Keratinocyte (primary cell): ENCODE measurements around the gene PLB1. TPM values are rescaled to one million over a fixed set of nuclear protein-coding genes. Genes with fewer than 3 reads are reported as not detected.

Experiments used
- DNase-seq: peaks from one replicate; pipeline ENCODE4 v3.0.0-alpha.2; 2011; ENCODE audit warnings: low read depth, missing footprints, low spot score
- FAIRE-seq: peaks from 2 replicates; lab custom pipeline; 2011; peaks lifted over from hg19 to GRCh38; lab: Jason Lieb, UNC
- H2AFZ ChIP-seq: 2 replicates; pipeline ENCODE4 v1.6.0; 2012; ENCODE audit warnings: low read length, control low read depth, inconsistent platforms; ENCODE audit not compliant: control insufficient read depth
- H3K27ac ChIP-seq: 2 replicates; pipeline ENCODE4 v1.5.1; 2011; ENCODE audit warnings: low read length; ENCODE audit not compliant: control insufficient read depth, insufficient read depth
- H3K27me3 ChIP-seq: 3 replicates; pipeline ENCODE4 v1.6.0; 2011; ENCODE audit warnings: low read length; ENCODE audit not compliant: control insufficient read depth, insufficient read depth; ENCODE audit errors: extremely low read depth
- H3K36me3 ChIP-seq, 2 experiments: 2 replicates in 1 of 2; 3 replicates in 1 of 2; pipeline ENCODE4 v1.5.1; 2011; ENCODE audit warnings: low read length in 2 of 2, mild to moderate bottlenecking in 1 of 2; ENCODE audit not compliant: control insufficient read depth in 2 of 2, insufficient read depth in 2 of 2; ENCODE audit errors: extremely low read depth in 1 of 2
- H3K4me1 ChIP-seq: 3 replicates; pipeline ENCODE4 v1.5.1; 2011; ENCODE audit warnings: low read length; ENCODE audit not compliant: control insufficient read depth, insufficient read depth; ENCODE audit errors: extremely low read depth
- H3K4me2 ChIP-seq: 3 replicates; pipeline ENCODE4 v1.6.0; 2011; ENCODE audit warnings: low read depth, low read length; ENCODE audit not compliant: control insufficient read depth, insufficient read depth; ENCODE audit errors: extremely low read depth
- H3K4me3 ChIP-seq, 3 experiments: fragments of 200-600 bp in 1 of 3; sonication (generic) in 1 of 3; 2 replicates in 2 of 3; 3 replicates in 1 of 3; pipeline ENCODE4 v1.5.1; 2011 to 2016; ENCODE audit warnings: low read length in 3 of 3, mild to moderate bottlenecking in 3 of 3, control low read depth in 2 of 3, inconsistent platforms in 1 of 3, low read depth in 1 of 3, mixed read lengths in 1 of 3, mixed run types in 1 of 3, moderate library complexity in 1 of 3; ENCODE audit not compliant: control insufficient read depth in 2 of 3, insufficient read depth in 2 of 3; ENCODE audit errors: extremely low read depth in 1 of 3
- H3K79me2 ChIP-seq: 2 replicates; pipeline ENCODE4 v1.6.0; 2012; ENCODE audit warnings: low read length; ENCODE audit not compliant: control insufficient read depth, insufficient read depth
- H3K9ac ChIP-seq: 3 replicates; pipeline ENCODE4 v1.6.0; 2011; ENCODE audit warnings: low read length; ENCODE audit not compliant: control insufficient read depth, insufficient read depth; ENCODE audit errors: extremely low read depth
- H3K9me1 ChIP-seq: 3 replicates; pipeline ENCODE4 v1.6.0; 2011; ENCODE audit warnings: low read length; ENCODE audit not compliant: control insufficient read depth, insufficient read depth; ENCODE audit errors: extremely low read depth
- H3K9me3 ChIP-seq: 2 replicates; pipeline ENCODE4 v1.5.1; 2012; ENCODE audit warnings: low read depth, low read length; ENCODE audit not compliant: control insufficient read depth
- H4K20me1 ChIP-seq: 3 replicates; pipeline ENCODE4 v1.6.0; 2011; ENCODE audit warnings: low read length; ENCODE audit not compliant: control insufficient read depth, insufficient read depth; ENCODE audit errors: extremely low read depth
- CTCF ChIP-seq, 3 experiments: IDR thresholded peaks in 1 of 3; conservative IDR thresholded peaks in 1 of 3; optimal IDR thresholded peaks in 1 of 3; 2 replicates in 2 of 3; 3 replicates in 1 of 3; pipeline versions ENCODE3 to v1.5.1; 2011; ENCODE audit warnings: low read length in 3 of 3, mild to moderate bottlenecking in 3 of 3, moderate library complexity in 2 of 3, control low read depth in 1 of 3, inconsistent platforms in 1 of 3; ENCODE audit not compliant: insufficient read depth in 2 of 3; ENCODE audit errors: extremely low read depth in 1 of 3
- EZH2 ChIP-seq: IDR thresholded peaks from one replicate; pipeline ENCODE4 v1.6.1; 2012; ENCODE audit warnings: inconsistent platforms, mild to moderate bottlenecking, low read length, moderate library complexity
- dilution Hi-C: fragments of 300-500 bp; cut with MboI; formaldehyde crosslinking; loops from one replicate; pipeline ENCODE4 v1.7.0; 2020; ENCODE audit warnings: low sequenced_read_pairs; ENCODE audit not compliant: extremely low pct_ligation_motif_present
- polyA plus RNA-seq, 5 experiments: library from polyadenylated mRNA; depleted of rRNA in 3 of 5; stranded (reverse) in 3 of 5; stranded (forward) in 1 of 5; unstranded in 1 of 5; fragments of >200 nt; gene quantifications; 1 replicate in 1 of 5; 2 replicates in 3 of 5; 3 replicates in 1 of 5; pipeline versions ENCODE4 v1.2.1 to v1.2.3, GENCODE V29; 2011 to 2012; ENCODE audit warnings: missing spikeins in 2 of 5, low read depth in 1 of 5, low replicate concordance in 1 of 5

The PLB1 gene
- polyA plus RNA-seq, 1 donor (not counting 4 experiments of a cell fraction or from before 2014, with no cell fraction given): 6.7 TPM

- no peak for FAIRE-seq
- Histone ChIP-seq H3K36me3 (no peaks in the 10 kb centered on the region), H3K4me2 (no peak overlapping the region), H3K27me3 (no peaks in the 10 kb centered on the region), H3K79me2 (no peaks in the 10 kb centered on the region), H3K9ac (no peak overlapping the region), H2AFZ (no peak overlapping the region), H4K20me1 (no peaks in the 10 kb centered on the region), H3K9me3 (no peaks in the 10 kb centered on the region), H3K9me1 (no peaks in the 10 kb centered on the region), H3K27ac (no peak overlapping the region), H3K4me1 (peaks cover 13% of the 10 kb centered on the region), H3K4me3 (no peak overlapping the region)
- no peak for DNase-seq
- no peak for TF ChIP-seq EZH2
- no peak for TF ChIP-seq CTCF (optimal IDR thresholded peaks at IDR 0.05 in 1 of 3, IDR thresholded peaks at IDR 0.05 in 1 of 3, conservative IDR thresholded peaks at IDR 0.05 in 1 of 3; ENCODE audit: extremely low read depth in 1 of 3, insufficient read depth in 2 of 3, low read length in 3 of 3)
- dilution Hi-C loops: no loop called here
These were observed 133.1 kb downstream of the PLB1 start for GRCh38 chr2:28628987-28629386.

- Histone ChIP-seq H4K20me1 (no peaks in the 10 kb centered on the region), H3K9me3 (no peaks in the 10 kb centered on the region), H3K36me3 (no peaks in the 10 kb centered on the region), H2AFZ (no peak overlapping the region), H3K27ac (no peak overlapping the region), H3K4me2 (no peak overlapping the region), H3K4me1 (peaks cover 18% of the 10 kb centered on the region), H3K27me3 (no peaks in the 10 kb centered on the region), H3K9me1 (no peaks in the 10 kb centered on the region), H3K79me2 (no peaks in the 10 kb centered on the region), H3K4me3 (no peak overlapping the region), H3K9ac (no peak overlapping the region)
- TF ChIP-seq EZH2 (no peak), CTCF (optimal IDR thresholded peaks at IDR 0.05 in 1 of 3, IDR thresholded peaks at IDR 0.05 in 1 of 3, conservative IDR thresholded peaks at IDR 0.05 in 1 of 3; ENCODE audit: extremely low read depth in 1 of 3, insufficient read depth in 2 of 3, low read length in 3 of 3) (no peak)
- dilution Hi-C loops: no loop called here
- DNase-seq (no peak), FAIRE-seq (no peak)
These were observed 134.1 kb downstream of the PLB1 start for GRCh38 chr2:28629910-28630309.
